Esophagus muscularis mucosa (tissue), 4 donors: Measurements from ENCODE around the gene ENO1. TPM values are rescaled to one million over a fixed set of nuclear protein-coding genes. Genes with fewer than 3 reads are reported as not detected.

Experiments used
- DNase-seq: peaks from one replicate; pipeline ENCODE4 v3.0.0-alpha.2; 2017; ENCODE audit errors: extremely low spot score
- H3K27ac ChIP-seq, 4 donors: fragments of 200-600 bp; sonication (generic); replicated peaks in 1 of 4; 1 replicate in 3 of 4; 2 replicates in 1 of 4; pipeline ENCODE4 v1.5.1; 2016 to 2019; ENCODE audit warnings: mild to moderate bottlenecking in 1 of 4
- H3K27me3 ChIP-seq, 4 donors: fragments of 200-600 bp; sonication (generic); one replicate each; pipeline versions ENCODE4 v1.5.1 to v1.6.0; 2016 to 2019
- H3K36me3 ChIP-seq, 4 donors: fragments of 200-600 bp; sonication (generic); one replicate each; pipeline ENCODE4 v1.5.1; 2016 to 2019
- H3K4me1 ChIP-seq, 4 donors: fragments of 200-600 bp; sonication (generic); one replicate each; pipeline ENCODE4 v1.5.1; 2016 to 2019
- H3K4me3 ChIP-seq, 4 donors: fragments of 200-600 bp; sonication (generic); 1 replicate in 2 of 4; 2 replicates in 2 of 4; pipeline ENCODE4 v1.5.1; 2016 to 2019; ENCODE audit warnings: mild to moderate bottlenecking in 4 of 4, moderate library complexity in 1 of 4
- H3K9me3 ChIP-seq, 4 donors: fragments of 200-600 bp; sonication (generic); 1 replicate in 3 of 4; 2 replicates in 1 of 4; pipeline ENCODE4 v1.5.1; 2016 to 2019
- EP300 ChIP-seq: sonication (generic); formaldehyde crosslinking; IDR thresholded peaks from one replicate; pipeline ENCODE4 v1.6.1; 2017; ENCODE audit warnings: antibody characterized with exemption
- POLR2A ChIP-seq: fragments of 450-650 bp; IDR thresholded peaks from one replicate; pipeline ENCODE4 v1.6.1; 2017; ENCODE audit warnings: antibody characterized with exemption, moderate library complexity, mild to moderate bottlenecking, low read depth
- POLR2AphosphoS5 ChIP-seq, 2 donors: sonication (generic); formaldehyde crosslinking; IDR thresholded peaks; one replicate each; pipeline ENCODE4 v1.6.1; 2017; ENCODE audit warnings: antibody characterized with exemption in 2 of 2
- WGBS: methylation state at CpG from one replicate; pipeline ENCODE4 v1.1.5; 2018; 5-methylcytosine and 5-hydroxymethylcytosine counted together
- intact Hi-C: fragments of 100-400 bp; cut with DNase I; formaldehyde crosslinking; loops from one replicate; pipeline ENCODE4 v1.15.1; 2023
- total RNA-seq, 4 donors: library from RNA; depleted of rRNA; stranded (reverse); fragments of >200 nt; gene quantifications; one replicate each; pipeline versions ENCODE4 v1.1.0 to v1.2.1, GENCODE V29; 2016
- TF ChIP-seq, protein P1 (sequence below), 3 experiments: fragments of 200-600 bp in 2 of 3; fragments of 450-650 bp in 1 of 3; sonication (generic) in 2 of 3; IDR thresholded peaks; one replicate each; pipeline ENCODE4 v1.5.1; 2017 to 2019; ENCODE audit warnings: antibody characterized with exemption in 3 of 3, mild to moderate bottlenecking in 2 of 3, moderate library complexity in 1 of 3

The ENO1 gene
- total RNA-seq, 4 donors from 2014 or later = 595 to 895 (median 621) TPM

DNA sequence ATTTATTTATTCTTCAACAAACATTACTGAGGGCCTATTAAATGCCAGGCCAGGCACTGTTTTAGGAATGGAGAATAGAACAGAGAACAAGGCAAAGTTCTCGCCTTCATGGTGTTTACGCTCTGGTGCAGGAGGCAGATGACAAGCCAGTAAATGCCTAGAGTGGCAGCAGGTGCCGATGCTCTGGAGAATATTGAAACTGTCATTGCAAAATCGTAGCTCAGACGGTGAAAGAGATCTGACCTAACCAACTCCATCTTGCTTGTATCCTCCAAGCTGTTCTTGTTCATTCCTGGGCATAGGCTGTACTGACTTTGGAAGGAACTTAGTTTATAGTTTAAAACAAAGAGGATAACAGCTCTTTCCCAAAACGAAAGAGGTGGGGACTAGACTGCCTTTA lies 13.5 kb upstream of the ENO1 start:
- Histone ChIP-seq H3K36me3 (no peaks in the 10 kb centered on the region), H3K4me1 (peaks cover 6 to 36% (median 34%) of the 10 kb centered on the region in 4 donors), H3K4me3 (no peak overlapping the region), H3K27ac (peak overlapping the region; percentile 82 to 88 (median 86)), H3K9me3 (no peaks in the 10 kb centered on the region), H3K27me3 (no peaks in the 10 kb centered on the region)
- intact Hi-C loops = no loop called here
- TF ChIP-seq EP300 (no peak), POLR2A (no peak), POLR2AphosphoS5 (IDR thresholded peaks at IDR 0.05) (no peak)
- TF ChIP-seq, protein P1, sequence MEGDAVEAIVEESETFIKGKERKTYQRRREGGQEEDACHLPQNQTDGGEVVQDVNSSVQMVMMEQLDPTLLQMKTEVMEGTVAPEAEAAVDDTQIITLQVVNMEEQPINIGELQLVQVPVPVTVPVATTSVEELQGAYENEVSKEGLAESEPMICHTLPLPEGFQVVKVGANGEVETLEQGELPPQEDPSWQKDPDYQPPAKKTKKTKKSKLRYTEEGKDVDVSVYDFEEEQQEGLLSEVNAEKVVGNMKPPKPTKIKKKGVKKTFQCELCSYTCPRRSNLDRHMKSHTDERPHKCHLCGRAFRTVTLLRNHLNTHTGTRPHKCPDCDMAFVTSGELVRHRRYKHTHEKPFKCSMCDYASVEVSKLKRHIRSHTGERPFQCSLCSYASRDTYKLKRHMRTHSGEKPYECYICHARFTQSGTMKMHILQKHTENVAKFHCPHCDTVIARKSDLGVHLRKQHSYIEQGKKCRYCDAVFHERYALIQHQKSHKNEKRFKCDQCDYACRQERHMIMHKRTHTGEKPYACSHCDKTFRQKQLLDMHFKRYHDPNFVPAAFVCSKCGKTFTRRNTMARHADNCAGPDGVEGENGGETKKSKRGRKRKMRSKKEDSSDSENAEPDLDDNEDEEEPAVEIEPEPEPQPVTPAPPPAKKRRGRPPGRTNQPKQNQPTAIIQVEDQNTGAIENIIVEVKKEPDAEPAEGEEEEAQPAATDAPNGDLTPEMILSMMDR (IDR thresholded peaks at IDR 0.05) = no peak
- no peak for DNase-seq
- WGBS = 65% methylated on average over 6 of the region's 6 CpGs

DNA sequence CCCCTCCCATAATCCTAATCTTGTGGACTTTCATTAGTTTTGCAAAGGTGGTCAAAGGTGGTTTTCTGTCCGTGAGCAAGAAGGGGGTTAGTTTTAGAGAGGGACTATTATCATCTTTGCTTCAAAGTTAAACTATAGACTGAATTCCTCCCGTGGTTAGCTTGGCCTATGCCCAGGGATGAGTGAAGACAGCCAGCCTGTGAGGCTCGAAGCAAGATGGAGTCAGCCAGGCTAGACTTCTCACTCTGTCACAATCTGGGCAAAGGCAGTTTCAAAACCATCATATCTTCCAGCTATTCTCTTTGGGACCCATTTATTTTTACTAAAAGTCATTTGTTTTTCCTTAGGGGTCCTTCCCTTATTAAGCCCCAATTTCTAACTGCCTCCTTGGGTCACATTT lies 12.9 kb upstream of the ENO1 start:
- TF ChIP-seq EP300 (no peak), POLR2AphosphoS5 (IDR thresholded peaks at IDR 0.05) (no peak)
- TF ChIP-seq, protein P1 (IDR thresholded peaks at IDR 0.05) = no peak
- Histone ChIP-seq H3K36me3 (no peaks in the 10 kb centered on the region), H3K4me3 (no peak overlapping the region), H3K4me1 (peaks cover 6 to 36% (median 34%) of the 10 kb centered on the region in 4 donors), H3K27me3 (no peaks in the 10 kb centered on the region), H3K27ac (peak overlapping the region; percentile 82 to 88 (median 86)), H3K9me3 (no peaks in the 10 kb centered on the region)
- 56% methylated on average over 3 of the region's 3 CpGs for WGBS
- intact Hi-C loops = no loop called here
- no peak for DNase-seq

DNA sequence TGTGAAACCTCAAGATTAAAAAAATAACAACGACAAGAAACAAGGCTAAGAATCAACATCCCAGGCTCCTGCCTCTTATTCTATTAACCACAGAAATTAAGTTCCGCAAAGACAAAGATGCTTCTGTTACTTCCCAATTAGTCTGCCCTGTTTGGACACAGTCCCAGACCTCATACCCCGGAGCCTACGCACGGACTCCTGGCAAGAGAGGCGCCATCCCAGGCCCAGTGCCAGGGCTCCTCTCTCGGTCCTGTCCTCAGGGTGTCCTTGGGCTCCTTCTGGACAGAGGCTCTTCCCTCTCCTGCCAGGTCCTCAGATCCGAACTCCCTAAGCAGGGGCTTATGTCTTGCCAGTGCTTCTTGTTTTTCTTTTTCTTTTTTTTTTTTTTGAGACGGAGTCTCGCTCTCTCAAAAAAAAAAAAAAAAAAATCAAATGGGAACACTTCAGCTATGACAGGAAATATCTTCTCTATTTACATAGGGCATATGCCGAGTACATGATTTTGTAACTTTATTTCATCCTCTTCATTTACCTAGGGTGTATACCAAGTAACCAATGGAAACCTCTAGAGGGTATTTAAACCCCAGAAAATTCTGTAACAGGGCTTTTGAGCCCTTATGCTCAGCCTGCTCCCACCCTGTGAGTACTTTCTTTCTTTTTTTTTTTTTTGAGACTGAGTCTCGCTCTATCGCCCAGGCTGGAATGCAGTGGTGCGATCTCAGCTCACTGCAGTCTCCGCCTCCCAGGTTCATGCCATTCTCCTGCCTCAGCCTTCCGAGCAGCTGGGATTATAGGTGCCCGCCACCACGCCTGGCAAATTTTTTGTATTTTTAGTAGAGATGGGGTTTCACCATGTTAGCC lies 11.7 kb upstream of the ENO1 start:
- intact Hi-C loops = no loop called here
- Histone ChIP-seq H3K36me3 (no peaks in the 10 kb centered on the region), H3K4me3 (peak overlapping the region; percentile 25 to 44 (median 35)), H3K27ac (peak overlapping the region; percentile 82 to 88 (median 86)), H3K9me3 (no peaks in the 10 kb centered on the region), H3K4me1 (peaks cover 6 to 36% (median 34%) of the 10 kb centered on the region in 4 donors), H3K27me3 (no peaks in the 10 kb centered on the region)
- 18% methylated on average over 18 of the region's 18 CpGs for WGBS
- TF ChIP-seq POLR2AphosphoS5 (IDR thresholded peaks at IDR 0.05) (peak; percentile 60 to 67), EP300 (no peak), POLR2A (no peak)
- TF ChIP-seq, protein P1 (IDR thresholded peaks at IDR 0.05) = no peak
- peak; percentile 93 for DNase-seq

DNA sequence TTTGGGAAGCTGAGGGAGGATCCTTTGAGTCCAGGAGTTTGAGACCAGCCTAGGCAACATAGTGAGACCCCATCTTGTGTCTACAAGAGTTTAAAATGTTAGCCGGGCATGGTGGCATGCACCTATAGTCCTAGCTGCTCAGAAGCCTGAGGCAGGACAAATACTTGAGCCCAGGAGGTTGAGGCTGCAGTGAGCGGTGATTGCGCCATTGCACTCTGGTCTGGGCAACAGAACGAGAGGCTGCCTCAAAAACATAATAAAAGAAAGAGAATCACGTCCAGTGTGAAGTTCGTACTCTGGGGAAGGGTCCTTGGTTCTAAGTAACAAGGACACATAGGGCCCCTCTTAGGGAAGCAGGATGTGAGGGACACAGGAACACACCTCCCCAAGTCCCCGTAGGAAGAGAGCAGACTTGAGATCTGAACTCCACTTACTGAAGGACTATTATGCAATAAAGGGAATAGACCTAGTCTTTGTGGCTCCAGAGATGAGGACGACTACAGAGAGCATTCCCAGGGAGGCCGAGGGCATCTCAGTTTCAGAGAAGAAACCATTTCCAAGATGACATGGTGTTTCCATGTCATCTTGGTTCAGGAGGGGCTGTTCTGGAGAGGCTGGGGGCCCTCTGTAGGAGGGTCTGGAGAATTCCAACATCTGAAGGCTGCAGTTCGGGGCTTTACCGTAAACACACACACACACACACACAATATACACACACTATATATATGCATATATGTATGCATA lies 10.8 kb upstream of the ENO1 start:
- intact Hi-C loops = no loop called here
- Histone ChIP-seq H3K9me3 (no peaks in the 10 kb centered on the region), H3K4me3 (peak overlapping the region in 2 of 4 donors; percentile 34 to 36), H3K4me1 (peaks cover 6 to 36% (median 33%) of the 10 kb centered on the region in 4 donors), H3K27ac (peak overlapping the region; percentile 82 to 88 (median 86)), H3K27me3 (no peaks in the 10 kb centered on the region), H3K36me3 (no peaks in the 10 kb centered on the region)
- DNase-seq = no peak
- WGBS = 60% methylated on average over 11 of the region's 11 CpGs
- TF ChIP-seq POLR2A (no peak), POLR2AphosphoS5 (IDR thresholded peaks at IDR 0.05) (no peak), EP300 (no peak)
- TF ChIP-seq, protein P1 (IDR thresholded peaks at IDR 0.05) = no peak
